Neural progenitor cell (in vitro differentiated cells): ENCODE measurements around the gene CYP3A4. TPM values are rescaled to one million over a fixed set of nuclear protein-coding genes. Genes with fewer than 3 reads are reported as not detected.

ENCODE experiments used
- DNase-seq: peaks from one replicate; pipeline ENCODE4 v3.0.0-alpha.2; 2016; ENCODE audit warnings: low spot score
- H2AFZ ChIP-seq: fragments of 200-600 bp; sonication (generic); replicated peaks from 2 replicates; pipeline ENCODE4 v1.6.1; 2016; ENCODE audit warnings: antibody characterized with exemption
- H3F3A ChIP-seq: fragments of 200-600 bp; sonication (generic); 2 replicates; pipeline ENCODE4 v1.6.1; 2016; ENCODE audit warnings: antibody characterized with exemption, low read depth
- H3K27ac ChIP-seq: fragments of 200-600 bp; sonication (generic); 2 replicates; pipeline ENCODE4 v1.5.1; 2016; ENCODE audit warnings: mild to moderate bottlenecking
- H3K27me3 ChIP-seq: fragments of 200-600 bp; sonication (generic); 2 replicates; pipeline ENCODE4 v1.6.1; 2016; ENCODE audit warnings: mild to moderate bottlenecking, moderate library complexity
- H3K36me3 ChIP-seq: fragments of 200-600 bp; sonication (generic); 2 replicates; pipeline ENCODE4 v1.5.1; 2016
- H3K4me1 ChIP-seq: fragments of 200-600 bp; sonication (generic); 2 replicates; pipeline ENCODE4 v1.6.1; 2016; ENCODE audit warnings: mixed run types
- H3K4me2 ChIP-seq: fragments of 200-600 bp; sonication (generic); 2 replicates; pipeline ENCODE4 v1.6.1; 2016
- H3K4me3 ChIP-seq: fragments of 200-600 bp; sonication (generic); 2 replicates; pipeline ENCODE4 v1.5.1; 2016
- H3K79me2 ChIP-seq: fragments of 200-600 bp; sonication (generic); 2 replicates; pipeline ENCODE4 v1.6.1; 2016; ENCODE audit warnings: low read depth
- H3K9ac ChIP-seq: fragments of 200-600 bp; sonication (generic); 2 replicates; pipeline ENCODE4 v1.6.1; 2016
- H3K9me3 ChIP-seq: fragments of 200-600 bp; sonication (generic); 2 replicates; pipeline ENCODE4 v1.5.1; 2016; ENCODE audit warnings: low read depth
- H4K20me1 ChIP-seq: fragments of 200-600 bp; sonication (generic); 2 replicates; pipeline ENCODE4 v1.6.1; 2016; ENCODE audit warnings: low read depth
- H3K27ac Mint-ChIP-seq: 3 replicates; pipeline ENCODE4 v1.8.0; 2021; ENCODE audit warnings: mixed read lengths
- H3K27me3 Mint-ChIP-seq: 2 replicates; pipeline ENCODE4 v1.8.0; 2022; ENCODE audit warnings: low read depth, mild to moderate bottlenecking, inconsistent platforms, moderate library complexity, mixed read lengths; ENCODE audit not compliant: insufficient read depth
- H3K36me3 Mint-ChIP-seq: 3 replicates; pipeline ENCODE4 v1.8.0; 2021; ENCODE audit warnings: mixed read lengths
- H3K4me1 Mint-ChIP-seq: 3 replicates; pipeline ENCODE4 v1.8.0; 2021; ENCODE audit warnings: mixed read lengths
- H3K4me3 Mint-ChIP-seq: 3 replicates; pipeline ENCODE4 v1.8.0; 2021; ENCODE audit warnings: mild to moderate bottlenecking, moderate library complexity, mixed read lengths
- H3K9me3 Mint-ChIP-seq: 3 replicates; pipeline ENCODE4 v1.8.0; 2020; ENCODE audit warnings: mixed read lengths
- EZH2 ChIP-seq: fragments of 200-600 bp; sonication (generic); IDR thresholded peaks from 2 replicates; pipeline ENCODE4 v1.6.1; 2017; ENCODE audit warnings: antibody characterized with exemption, mild to moderate bottlenecking, moderate library complexity
- EZH2phosphoT487 ChIP-seq: fragments of 200-600 bp; sonication (generic); IDR thresholded peaks from 2 replicates; pipeline ENCODE4 v1.6.1; 2017; ENCODE audit warnings: antibody characterized with exemption
- total RNA-seq: library from RNA; depleted of rRNA; stranded (reverse); fragments of >200 nt; gene quantifications from 2 replicates; pipeline ENCODE4 v1.2.3, GENCODE V29; 2015; ENCODE audit warnings: low replicate concordance
- TF ChIP-seq, protein P1 (sequence below): fragments of 200-600 bp; sonication (generic); IDR thresholded peaks from 2 replicates; pipeline ENCODE4 v1.5.1; 2017; ENCODE audit warnings: antibody characterized with exemption, mild to moderate bottlenecking

The CYP3A4 gene
- total RNA-seq, 1 donor from 2014 or later = not detected

DNA sequence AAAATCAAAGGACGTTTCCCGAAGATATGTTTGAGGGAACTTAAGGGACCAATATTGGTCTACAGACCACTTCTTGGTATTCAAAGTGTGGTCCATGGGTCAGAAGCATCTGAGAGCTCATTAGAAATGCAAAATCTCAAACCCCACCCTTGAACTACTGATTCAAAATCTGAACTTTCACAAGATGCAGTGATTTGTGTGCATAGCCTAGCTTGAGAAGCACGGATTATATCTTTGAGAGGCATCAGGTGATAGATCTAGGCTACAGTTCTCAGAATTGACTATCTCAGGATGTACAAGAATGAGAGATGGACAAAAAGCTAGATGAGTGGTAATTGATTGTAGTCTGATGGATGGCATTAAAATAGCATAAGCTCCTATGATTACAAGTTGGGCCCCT is 19.5 kb downstream of the CYP3A4 start:
- H3F3A ChIP-seq = no peaks in the 10 kb centered on the region
- Mint-ChIP-seq H3K4me1 (no peaks in the 10 kb centered on the region), H3K9me3 (no peaks in the 10 kb centered on the region), H3K36me3 (no peaks in the 10 kb centered on the region), H3K4me3 (no peak overlapping the region), H3K27me3 (peaks cover 4% of the 10 kb centered on the region), H3K27ac (no peak overlapping the region)
- H2AFZ ChIP-seq = no peak overlapping the region
- no peaks in the 10 kb centered on the region for H3K27me3 ChIP-seq
- TF ChIP-seq EZH2phosphoT487 (no peak), EZH2 (no peak)
- TF ChIP-seq, protein P1, sequence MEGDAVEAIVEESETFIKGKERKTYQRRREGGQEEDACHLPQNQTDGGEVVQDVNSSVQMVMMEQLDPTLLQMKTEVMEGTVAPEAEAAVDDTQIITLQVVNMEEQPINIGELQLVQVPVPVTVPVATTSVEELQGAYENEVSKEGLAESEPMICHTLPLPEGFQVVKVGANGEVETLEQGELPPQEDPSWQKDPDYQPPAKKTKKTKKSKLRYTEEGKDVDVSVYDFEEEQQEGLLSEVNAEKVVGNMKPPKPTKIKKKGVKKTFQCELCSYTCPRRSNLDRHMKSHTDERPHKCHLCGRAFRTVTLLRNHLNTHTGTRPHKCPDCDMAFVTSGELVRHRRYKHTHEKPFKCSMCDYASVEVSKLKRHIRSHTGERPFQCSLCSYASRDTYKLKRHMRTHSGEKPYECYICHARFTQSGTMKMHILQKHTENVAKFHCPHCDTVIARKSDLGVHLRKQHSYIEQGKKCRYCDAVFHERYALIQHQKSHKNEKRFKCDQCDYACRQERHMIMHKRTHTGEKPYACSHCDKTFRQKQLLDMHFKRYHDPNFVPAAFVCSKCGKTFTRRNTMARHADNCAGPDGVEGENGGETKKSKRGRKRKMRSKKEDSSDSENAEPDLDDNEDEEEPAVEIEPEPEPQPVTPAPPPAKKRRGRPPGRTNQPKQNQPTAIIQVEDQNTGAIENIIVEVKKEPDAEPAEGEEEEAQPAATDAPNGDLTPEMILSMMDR = no peak
- H3K4me1 ChIP-seq = no peaks in the 10 kb centered on the region
- no peaks in the 10 kb centered on the region for H3K79me2 ChIP-seq
- H3K27ac ChIP-seq = no peak overlapping the region
- H3K9me3 ChIP-seq = no peaks in the 10 kb centered on the region
- no peak overlapping the region for H3K4me2 ChIP-seq
- H3K4me3 ChIP-seq = no peak overlapping the region
- no peak overlapping the region for H3K9ac ChIP-seq
- H3K36me3 ChIP-seq = no peaks in the 10 kb centered on the region
- DNase-seq = no peak
- H4K20me1 ChIP-seq = no peaks in the 10 kb centered on the region

DNA sequence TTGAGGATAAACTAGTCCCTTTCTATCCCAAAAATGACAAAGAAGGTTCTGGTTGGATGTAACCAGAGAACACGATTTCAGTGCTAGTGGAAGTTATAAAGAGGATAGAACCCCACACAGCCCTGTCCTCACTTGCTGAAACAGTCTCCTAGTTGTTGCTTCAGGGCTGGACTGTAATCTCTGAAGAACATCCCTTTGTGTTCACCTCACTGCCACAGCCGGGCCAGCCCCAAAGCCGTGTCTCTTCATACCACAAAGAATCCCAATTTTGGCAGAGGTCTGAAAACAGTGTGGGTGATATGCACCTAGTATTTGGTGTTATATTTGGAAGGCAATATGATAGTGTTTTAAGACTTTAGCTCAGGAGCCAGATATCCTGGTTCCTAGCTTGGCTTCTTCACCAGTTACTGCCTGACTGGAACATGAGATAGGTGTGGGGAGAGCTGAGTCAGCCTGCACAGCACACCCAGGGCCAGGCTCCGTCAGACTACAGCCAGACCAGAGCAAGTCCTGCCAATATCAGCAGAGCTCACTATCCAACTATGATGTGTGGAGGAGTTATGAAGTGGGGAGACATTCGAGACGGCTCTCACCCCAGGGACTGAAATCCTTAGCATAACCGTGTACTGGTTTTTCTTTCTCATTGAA is 21.2 kb downstream of the CYP3A4 start:
- H3K9me3 ChIP-seq = no peaks in the 10 kb centered on the region
- no peaks in the 10 kb centered on the region for H3K79me2 ChIP-seq
- no peak for DNase-seq
- no peaks in the 10 kb centered on the region for H3K27me3 ChIP-seq
- no peak overlapping the region for H3K27ac ChIP-seq
- Mint-ChIP-seq H3K27me3 (peaks cover 4% of the 10 kb centered on the region), H3K4me3 (no peak overlapping the region), H3K36me3 (no peaks in the 10 kb centered on the region), H3K4me1 (no peaks in the 10 kb centered on the region), H3K9me3 (no peaks in the 10 kb centered on the region), H3K27ac (no peak overlapping the region)
- H3F3A ChIP-seq = no peaks in the 10 kb centered on the region
- no peak overlapping the region for H3K9ac ChIP-seq
- H3K36me3 ChIP-seq = no peaks in the 10 kb centered on the region
- H3K4me1 ChIP-seq = no peaks in the 10 kb centered on the region
- no peak overlapping the region for H3K4me3 ChIP-seq
- H3K4me2 ChIP-seq = no peak overlapping the region
- TF ChIP-seq, protein P1 = no peak
- no peak overlapping the region for H2AFZ ChIP-seq
- no peaks in the 10 kb centered on the region for H4K20me1 ChIP-seq

- no peaks in the 10 kb centered on the region for H3K79me2 ChIP-seq
Observed at GRCh38 chr7:99755085-99755484, 28.9 kb downstream of the CYP3A4 start.

More at GRCh38 chr7:99755085-99755484, 28.9 kb downstream of the CYP3A4 start:
- no peaks in the 10 kb centered on the region for H3K27me3 ChIP-seq
- H3K27ac ChIP-seq = no peak overlapping the region
- H3K4me3 ChIP-seq = no peak overlapping the region
- no peaks in the 10 kb centered on the region for H3K9me3 Mint-ChIP-seq
- H3K27ac Mint-ChIP-seq = no peak overlapping the region
- H3K27me3 Mint-ChIP-seq = peaks cover 2% of the 10 kb centered on the region
- no peak overlapping the region for H3K4me3 Mint-ChIP-seq
- TF ChIP-seq EZH2phosphoT487 (no peak), EZH2 (no peak)
- TF ChIP-seq, protein P1 = no peak
- H3K9ac ChIP-seq = no peak overlapping the region
- H3K9me3 ChIP-seq = no peaks in the 10 kb centered on the region
- no peaks in the 10 kb centered on the region for H3F3A ChIP-seq
- H3K36me3 Mint-ChIP-seq = no peaks in the 10 kb centered on the region
- H4K20me1 ChIP-seq = no peaks in the 10 kb centered on the region
- H3K4me1 ChIP-seq = peaks cover 5% of the 10 kb centered on the region
- no peaks in the 10 kb centered on the region for H3K4me1 Mint-ChIP-seq
- H2AFZ ChIP-seq = no peak overlapping the region
- no peaks in the 10 kb centered on the region for H3K36me3 ChIP-seq
- no peak for DNase-seq
- no peak overlapping the region for H3K4me2 ChIP-seq
